SHP77 treated with DMSO at 0.1 percent for 48 hours (cell line): ENCODE measurements around the gene RNF214.

Experiments used
- DNase-seq: peaks from one replicate; lab custom pipeline; 2025; lab: John Stamatoyannopoulos, UW

The RNF214 gene

DNA sequence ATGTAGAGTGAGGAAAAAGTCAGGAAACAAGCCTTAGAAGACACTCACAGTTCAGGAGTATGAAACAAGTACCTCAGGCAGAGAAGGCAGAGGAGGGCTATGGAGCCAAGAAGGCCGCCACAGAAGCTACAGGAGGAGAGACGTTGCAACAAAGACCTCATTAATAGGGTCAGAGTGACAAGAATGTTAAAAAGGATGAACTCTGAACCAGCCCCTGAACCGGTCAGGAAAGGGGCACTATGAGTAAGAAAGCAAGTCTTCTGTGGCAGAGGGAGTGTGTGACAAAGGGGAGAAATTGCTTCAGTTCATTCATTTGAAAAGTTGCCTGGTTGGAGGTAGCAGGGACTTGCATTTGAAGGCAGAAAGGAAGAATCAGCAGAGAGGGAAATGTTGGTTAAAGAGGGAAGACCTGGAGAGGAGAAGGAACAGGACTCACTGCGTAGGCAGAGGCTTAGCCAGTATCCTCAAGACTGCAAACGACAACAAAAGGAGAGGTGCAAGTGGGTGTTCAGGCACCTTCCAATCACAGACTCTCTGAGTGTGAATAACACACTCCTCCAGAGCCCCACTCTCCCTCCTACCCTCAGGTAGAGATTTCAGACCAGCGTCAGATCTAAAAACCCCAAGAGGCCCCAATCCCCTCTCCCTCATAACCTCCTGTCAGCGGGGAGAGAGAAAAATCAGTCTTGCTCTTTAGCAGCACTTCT lies 17.9 kb upstream of the RNF214 start:
- DNase-seq: no peak

DNA sequence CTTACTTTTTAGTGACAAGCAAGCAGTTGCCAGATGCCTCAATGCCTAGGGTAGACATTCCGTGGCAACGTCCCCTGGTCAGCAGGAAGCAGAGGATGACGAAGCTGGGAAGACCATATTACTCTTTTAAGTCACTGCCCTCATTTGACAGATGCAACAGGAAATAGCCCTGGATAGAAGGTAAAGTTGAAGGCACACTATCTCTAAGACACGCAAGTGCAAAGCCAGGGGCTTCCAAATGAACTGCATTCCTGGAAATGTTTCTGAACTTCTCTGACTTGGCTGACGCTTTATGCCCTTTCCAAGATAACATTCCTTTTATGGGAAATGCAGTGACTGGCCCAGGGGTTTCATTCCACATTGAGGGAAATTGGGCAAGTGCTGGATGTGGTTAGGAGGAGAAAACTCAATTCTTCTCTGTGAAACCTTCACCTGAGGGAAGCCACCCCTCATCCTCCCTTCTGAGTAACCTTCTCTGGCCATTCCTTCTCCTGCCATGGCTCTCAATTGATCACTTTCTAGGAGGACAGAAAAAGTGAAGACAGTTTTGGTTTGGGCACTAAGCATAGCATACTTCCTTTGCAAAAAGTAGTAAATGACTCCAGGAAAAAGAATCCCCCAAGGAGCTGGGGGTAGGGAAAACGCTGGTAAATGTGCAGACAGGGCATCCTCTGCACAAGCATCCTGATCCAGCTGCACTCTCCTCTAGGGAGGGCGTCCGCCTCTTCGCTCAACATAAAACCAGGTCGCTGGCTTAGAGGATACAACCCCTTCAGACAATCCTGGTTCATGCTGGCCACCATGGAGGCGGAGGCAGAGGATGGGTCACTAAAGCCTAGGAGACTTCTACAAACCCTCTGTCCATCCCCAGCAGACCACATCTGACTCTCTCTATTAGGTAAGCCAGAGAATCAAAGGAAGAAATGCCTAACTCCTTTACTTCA lies 15.1 kb upstream of the RNF214 start:
- no peak for DNase-seq

DNA sequence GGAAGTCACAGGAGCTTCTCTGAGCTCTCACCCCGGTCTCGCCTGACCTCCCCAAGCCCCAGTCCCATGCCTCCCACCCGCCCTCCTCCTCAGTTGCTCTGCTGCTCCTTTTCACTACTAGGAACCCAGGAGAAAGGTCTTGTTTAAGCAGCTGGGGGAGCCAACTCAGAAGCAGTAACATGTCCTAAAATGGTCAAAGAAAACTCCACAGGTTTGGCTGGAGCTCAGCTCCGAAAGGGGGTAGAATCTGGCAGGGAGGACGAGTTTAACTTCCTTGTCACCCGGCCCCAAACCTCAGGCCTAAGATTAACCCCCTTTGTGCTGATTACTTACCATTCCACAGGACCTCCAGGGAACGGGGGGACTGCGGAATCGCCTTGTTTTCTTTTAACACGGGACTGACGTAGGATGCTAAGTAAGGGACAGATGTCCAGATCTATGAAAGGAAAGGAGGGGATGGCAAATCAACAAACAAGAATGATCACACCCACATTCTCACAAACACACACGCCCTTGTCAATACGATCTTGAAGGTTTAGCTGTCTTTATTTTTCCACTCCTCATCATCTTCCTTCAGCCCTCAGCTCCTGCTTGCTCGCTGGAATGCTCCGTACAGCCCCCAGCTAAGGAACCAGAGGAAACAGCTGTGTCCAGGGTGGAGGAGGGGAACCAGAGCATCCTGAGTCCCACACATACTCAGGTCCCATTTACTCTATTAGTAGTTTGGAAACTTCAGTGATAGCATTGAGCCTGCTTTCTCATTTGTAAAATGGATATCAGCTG lies 14.1 kb upstream of the RNF214 start:
- no peak for DNase-seq

DNA sequence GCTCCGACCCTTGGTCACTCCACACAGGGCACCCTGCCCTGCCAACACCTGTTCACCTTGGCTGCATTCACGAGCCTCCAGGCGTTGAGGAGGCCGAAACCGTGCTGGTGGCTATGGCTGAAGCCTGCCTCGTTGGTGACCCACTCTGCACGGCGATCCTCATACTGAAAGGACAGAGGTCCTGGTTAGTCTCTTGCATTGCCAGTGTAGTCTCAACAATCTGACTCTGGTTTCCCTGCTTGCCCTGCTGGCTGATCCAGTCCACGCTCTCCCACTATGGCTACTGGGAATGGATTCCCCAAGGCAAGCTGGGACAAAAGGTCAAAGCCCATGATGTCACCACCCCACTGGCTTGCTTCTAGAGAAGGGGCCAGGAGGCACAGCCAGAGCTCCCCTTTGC lies 13.5 kb upstream of the RNF214 start:
- DNase-seq: no peak

DNA sequence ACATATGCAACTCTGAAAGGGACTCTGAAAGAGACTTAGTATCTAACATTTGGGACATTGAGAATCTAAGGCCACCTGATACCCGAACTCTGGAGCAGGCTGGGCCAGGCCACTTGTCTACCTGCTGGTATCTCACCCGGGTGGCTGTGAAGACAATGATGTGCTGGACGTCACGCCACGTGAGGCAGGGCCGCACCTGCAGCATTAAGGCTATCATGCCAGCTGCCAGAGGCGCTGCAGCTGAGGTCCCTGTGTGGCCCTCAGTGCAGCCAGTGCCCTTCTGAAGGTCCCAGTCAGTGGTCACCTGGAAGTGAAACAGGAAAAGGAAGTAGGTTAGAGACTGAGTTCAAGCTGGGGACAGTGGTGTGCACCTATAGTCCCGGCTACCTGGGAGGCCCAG lies 13.0 kb upstream of the RNF214 start:
- no peak for DNase-seq

DNA sequence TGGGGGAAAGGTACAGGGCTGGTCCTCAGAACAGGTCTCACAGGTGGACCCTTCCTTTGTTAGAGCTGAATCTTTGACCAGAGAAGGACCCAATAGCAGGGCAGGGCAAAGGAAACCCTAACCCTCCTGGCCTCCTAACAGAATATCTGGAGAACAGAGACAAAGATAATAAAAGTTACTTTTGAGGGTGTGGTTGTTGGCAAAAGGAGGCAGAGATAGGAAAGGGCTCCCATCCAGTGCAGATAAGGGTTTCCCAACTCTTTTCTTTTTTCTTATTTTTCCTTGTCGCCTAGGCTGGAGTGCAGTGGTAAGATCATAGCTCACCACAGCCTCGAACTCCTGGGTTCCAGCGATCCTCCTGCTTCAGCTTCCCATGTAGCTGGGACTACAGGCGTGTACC lies 12.5 kb upstream of the RNF214 start:
- no peak for DNase-seq

DNA sequence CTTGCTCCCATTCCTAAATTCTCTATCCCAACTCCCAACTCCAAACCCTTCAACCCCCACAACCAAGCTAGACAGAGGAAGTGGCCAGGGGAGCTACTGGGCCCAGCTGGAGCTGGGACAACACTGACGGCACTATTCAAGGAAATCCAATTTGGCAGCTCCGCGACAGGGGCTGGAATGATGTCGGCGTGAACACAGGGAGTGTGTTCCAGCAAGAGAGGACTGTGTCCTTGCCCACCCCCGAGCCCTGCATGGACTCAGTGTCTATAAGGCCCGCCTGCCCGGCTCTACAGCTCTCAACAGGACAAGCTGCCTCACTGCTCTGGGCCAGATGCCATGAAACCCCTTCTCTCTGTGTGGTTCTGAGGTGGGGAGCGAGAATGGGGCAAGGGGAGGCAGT lies 11.9 kb upstream of the RNF214 start:
- no peak for DNase-seq

DNA sequence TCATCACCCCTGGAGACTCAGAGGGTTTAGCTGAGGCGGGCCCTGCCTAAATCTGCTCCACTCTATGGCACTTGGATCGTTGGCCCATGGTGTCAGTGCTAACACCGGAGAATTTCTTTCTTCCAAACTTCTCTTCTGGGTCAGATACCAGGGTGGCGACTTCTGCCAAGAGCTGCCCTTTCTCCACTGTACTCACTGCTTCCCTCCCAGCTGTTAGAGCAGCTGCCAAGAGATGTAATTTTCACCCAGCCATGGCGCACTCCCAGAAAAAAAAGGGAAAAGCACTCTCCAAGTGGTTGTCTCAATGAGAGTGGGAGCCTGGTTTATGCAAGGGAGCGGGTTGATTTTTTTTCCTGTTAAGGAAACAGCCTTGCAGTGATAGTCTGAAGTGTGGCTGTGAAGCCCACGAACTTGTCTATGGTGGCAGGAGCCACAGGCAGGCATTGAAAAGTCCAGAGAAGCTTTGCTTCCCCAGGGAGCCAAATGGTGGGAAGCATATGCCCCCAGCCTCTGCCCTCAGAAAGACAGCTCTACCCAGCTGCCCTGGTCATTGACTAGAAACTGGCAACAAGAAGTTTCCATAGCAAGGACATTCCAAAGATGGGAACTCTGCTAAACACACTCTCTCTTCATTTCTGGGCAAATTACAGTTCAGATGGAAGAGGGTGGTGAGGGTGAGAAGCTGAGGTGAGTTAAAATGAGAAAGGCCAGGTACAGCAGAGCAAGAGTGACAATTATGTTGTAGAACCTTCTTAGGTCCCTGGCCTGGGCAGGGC lies 11.3 kb upstream of the RNF214 start:
- DNase-seq: no peak

DNA sequence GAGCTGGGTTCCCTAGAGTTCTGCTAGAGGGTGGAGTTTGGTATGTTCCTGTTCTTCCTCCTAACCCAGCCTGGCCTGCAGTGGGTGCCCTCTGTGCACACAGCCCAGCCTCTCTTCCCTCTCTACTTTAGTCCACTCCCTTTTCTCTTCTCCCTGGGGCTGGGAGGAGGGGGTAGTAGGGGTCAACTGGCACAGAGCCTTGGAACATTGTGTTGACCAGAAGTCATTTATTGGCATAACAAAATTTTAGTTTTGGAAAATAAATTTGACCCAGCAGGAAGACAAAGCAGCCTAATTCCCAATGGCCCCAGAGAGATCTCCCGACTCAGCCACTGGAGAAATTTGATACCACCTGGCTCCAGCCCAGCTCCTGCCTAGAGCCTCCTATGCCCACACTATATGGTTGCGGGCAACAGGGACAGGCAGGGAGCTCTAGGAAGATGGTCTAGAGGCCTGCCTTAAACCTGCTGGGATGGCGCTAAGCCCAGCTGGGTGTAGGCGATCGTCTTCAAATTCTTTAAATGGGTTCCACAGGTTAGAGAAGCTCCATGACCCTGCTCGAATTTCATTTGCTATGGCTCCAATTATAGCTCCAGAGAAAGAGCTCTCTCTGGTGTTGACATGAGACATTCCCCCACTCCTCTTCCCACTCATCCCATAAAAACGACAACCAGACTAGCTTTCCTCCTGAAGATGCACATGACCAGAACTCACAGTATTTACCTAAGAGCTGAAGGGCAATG lies 10.5 kb upstream of the RNF214 start:
- DNase-seq: peak; percentile 42

DNA sequence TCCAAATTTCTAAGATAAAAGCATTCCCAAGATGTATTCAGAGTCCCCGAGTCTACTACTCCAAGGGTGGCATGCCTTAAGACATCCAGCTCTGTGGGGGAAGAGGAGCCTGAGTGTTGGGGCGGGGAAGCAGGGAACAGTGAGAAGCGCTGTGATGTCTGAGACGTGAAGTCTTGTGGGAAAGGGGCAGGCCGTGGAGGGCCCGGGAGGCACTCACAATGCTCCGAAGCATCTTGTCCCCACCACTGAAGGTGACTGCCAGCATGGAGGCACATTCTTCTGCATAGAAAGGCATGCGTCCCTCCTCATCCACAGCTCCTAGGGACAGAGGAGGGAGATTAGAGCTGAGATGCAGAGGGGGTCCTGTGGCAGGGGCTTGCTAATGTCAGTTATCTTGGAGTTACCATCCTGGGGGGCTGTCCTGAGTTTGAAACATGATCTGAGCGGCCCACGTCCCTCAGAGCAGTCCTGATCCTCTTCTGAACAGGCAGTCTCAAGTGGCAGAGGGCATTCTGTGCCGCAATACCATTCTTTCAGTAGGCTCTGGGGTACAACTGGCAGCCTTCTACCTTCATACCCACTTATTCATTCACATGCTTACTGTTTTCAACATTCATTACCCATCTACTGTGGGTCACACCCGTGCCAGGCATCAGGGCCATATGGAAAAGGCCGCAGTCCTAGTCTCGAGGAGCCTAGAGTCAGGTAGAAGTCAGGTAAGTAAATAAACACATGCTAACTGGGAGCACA lies 9.3 kb upstream of the RNF214 start:
- DNase-seq: no peak

DNA sequence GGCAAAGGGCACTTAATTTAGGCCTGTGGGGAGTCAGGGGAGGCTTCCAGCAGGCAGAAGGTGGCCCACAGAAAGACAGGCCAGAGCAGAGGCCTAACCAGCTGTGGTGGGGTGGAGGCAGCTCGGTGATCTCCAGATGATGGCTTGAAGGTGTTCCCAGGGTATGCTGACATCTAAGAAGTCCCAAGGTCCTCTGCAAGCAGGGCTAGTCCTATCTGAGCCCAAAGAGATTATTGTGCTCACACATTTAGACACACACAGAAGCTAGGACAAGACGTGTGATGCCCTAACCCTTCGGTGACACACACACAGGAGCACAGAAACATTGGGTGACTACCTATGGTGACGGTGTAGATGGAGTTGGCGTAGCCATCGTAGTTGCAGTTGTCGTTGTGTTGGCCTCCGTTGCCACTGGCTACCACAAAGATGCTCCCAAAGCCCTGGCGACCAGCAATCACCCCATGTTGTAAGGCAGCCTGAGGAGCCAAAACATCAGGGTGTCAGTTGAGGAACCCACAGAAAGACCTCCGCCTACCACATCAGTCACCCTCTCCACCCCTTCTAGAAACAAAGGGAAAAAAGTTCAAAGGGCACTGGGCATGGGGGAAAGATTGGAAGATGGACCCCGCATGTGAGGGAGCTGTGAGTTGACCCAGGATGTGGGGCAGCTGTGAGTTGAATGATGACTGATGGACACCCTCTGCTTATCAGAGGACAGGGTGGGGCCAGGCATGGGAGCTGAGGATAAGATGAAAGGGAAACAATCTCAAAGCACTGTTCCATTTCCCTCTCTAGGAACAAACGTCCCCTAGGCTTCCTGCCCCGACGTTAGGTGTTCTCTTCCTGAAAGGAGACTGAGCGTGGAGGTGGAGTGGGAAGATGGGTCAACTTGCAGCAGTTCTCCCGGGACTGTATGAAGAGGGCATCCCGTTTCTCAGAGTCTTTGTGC lies 8.5 kb upstream of the RNF214 start:
- DNase-seq: no peak

DNA sequence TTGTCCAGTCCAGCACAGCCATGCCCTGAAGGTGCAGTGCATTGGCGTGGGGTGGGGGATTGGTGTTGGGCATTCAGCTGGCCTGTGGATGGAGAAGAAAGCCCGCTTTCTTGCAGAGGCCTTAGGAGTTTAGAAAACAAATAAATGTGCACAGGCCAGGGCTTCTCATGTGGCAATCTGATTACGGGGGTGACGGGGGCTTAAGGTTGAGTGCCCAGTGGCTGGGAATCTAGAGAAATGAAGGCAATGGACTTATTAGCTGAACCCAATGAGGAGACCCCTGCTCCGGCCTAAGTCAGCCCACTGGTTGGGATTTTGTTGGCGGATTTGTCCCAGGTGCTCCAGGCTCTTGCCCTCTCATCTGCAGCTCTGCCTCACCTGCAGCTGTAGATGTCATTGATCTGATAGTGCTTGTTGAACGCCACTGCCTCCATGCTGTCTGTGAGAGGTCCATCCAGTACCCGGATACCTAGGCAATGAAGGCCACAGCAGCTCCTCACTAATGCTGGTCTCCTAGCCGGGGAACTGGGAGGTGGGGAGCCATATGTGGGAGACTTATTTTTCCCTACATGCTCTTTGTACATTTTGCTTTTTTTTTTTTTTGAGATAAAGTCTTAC lies 6.8 kb upstream of the RNF214 start:
- DNase-seq: no peak

DNA sequence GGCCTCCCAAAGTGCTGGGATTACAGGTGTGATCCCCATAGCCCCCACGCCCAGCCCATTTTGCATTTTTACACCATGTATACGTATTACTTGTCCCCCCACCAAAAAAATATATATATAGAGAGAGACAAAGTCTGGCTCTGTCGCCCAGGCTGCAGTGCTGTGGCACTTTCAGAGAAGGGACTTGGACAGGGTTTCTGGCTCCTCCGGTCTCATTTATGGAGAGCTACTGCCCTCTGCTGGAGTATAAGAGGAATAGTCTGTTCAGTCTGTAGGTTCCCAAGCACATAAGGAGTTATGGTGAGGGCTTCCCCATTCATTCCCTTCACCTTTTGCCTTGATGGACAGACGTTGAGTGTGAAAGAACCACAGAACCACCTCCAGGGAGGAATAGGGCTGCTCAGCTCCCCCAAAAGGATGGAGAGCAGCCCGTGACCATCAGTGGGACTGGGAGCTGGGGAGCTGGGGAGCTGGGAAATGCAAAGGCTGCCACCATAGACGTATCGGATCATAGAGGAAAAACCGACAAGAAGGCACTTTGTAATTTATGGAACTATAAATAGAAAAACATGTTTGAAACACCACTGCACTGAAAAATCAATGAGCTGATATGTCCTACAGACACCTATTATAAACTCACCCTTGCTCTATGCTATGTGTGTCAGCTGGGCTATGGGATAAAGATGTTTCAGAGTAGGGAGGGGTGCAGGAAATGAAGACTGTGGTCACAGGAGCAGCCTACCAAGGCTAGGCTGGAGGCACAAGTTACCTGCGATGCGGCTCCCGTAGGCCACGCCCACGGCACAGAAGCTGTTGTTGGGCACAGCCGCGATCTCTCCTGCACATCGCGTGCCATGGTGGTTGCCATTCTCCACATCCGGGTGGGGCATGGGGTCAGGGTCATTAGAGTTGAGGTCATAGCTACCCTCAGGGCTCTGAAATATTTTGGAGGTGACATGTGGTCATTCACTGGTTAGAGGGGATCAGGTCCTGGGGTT lies 5.8 kb upstream of the RNF214 start:
- DNase-seq: peak; percentile 56

DNA sequence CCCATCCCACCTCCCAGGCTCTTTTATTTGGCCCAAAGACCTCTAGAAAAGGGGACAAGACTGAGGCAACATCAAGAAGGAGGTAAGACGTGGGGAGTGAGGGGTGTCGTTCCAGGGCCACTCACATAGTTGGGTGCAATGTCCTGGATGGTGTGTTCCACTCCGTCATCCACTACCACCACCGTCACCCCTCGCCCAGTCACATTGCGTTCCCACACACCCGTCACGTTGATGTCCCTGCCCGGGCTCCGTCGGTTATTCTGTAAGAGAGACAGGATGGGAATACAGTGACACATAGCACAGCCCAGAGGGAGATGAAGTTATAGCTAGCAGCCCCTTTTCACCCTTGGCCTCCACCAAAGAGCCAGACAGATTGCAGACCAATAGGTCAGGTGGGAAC lies 4.4 kb upstream of the RNF214 start:
- no peak for DNase-seq

DNA sequence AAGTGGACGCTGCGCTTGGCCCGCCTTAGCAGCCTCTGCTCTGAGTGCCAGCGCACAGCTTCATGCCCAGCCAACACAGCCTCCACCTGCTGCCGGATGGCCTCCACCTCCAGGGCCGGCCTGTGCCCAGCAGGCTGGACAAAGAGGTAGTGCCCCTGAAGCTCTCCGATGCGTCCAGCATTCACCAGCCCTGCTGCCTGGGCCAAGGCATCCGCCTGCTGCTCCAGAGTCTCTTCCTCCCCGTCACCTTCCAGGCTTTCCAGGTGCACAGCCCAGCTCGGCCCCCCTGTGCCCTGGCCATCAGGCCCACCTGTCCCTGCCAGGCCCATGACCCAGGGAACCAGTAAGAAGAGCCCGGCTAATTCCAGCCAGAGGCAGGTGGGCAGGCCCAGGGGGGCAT lies 3.1 kb upstream of the RNF214 start:
- no peak for DNase-seq

DNA sequence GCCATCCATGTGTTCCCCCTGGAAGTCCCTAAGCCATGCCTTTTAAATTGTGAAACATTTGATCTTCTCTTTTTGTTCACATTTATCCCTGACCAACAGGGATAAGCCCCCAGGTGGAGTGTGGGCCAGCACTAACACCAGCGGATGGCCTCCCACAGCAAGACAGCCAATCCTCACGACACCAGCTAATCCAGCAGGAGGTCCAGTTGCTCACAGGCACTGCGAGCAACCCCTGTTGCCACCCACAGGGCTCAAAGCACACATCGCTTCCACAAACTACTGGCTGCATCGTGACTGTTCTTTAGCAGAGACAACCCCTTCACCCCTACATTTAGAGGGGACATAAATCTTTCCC lies 2.6 kb upstream of the RNF214 start:
- DNase-seq: no peak

DNA sequence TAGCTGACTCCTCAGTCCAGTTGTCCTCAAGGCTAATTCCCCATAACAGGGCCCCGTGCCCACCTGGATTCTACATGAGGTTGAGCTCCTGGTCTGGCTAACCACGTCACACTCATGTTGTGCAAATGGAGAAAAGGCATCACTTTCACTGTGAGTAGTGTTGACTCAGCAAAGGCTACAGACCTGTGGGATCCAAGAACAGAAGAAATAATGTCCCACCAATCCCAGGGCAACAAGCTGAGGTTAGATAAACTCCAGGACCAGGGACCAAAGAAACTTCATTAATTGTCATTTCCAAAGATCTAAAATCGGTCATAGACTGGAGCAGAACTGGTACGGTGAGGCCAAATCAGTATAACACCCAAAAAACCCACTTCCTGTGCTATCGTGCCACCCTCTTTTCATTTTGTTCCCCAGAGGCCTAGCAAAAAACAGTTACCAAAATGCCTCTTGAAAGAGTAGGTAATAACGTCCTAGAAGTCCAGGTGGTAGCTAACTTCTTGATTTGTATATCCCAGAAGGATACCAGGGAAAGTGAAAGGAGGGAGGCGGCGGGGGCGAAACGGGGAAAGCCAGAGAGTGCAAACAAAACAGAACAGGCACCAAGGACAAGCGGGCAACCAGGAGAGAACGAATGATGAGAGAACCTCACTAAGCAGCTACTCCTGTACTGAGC lies 2.0 kb upstream of the RNF214 start:
- no peak for DNase-seq
